ENCODE data around the gene PVR.

DNA sequence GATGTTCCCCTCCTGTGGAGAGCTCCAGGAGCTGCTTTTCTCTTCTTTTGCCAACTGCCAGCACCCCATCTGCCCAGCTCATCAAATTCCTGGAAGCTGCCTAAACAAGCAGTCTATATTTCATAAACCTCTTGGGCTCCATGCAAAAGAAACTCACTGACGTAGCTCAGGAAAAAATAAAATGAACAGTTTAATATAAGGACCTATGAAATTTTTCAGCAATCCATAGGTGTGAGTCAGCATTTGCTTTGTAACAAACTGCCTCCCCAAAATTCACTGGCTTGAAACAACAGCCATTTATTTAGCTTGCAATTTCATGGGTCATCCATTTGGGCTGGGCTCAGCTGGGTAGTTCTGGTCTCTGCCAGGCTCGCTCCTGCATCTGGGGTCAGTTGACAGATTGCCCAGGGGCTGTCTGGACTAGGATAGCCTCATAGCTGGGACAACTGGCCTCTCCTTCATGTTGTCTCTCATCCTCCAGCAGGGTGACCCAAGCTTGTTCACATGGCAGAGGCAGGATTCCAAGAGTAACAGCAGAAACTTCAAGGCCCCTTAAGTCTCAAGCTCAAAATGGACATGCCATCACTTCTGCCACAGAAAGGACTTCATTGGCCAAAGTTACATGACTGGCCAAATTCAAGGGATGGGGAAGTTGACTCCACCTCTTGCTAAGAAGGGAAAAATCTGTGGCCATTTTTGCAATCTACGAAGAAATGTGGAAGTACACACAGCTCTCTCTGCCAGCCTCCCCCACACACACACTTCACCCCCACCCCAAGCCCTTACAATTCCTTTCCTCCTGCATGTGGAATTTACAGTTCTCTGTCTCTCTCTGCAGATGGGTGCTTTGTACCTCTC is 7.9 kb upstream of the PVR start:
- TF ChIP-seq CTCF (IDR thresholded peaks at IDR 0.05) (no peak), POLR2A (IDR thresholded peaks at IDR 0.05) (no peak), EP300 (IDR thresholded peaks at IDR 0.05) (no peak), POLR2AphosphoS5 (IDR thresholded peaks at IDR 0.05) (no peak)

All from gastroesophageal sphincter (tissue), 3 donors.